EL (cell line): Measurements from ENCODE around the gene CDCA3.

Experiments
- DNase-seq: peaks from one replicate; pipeline ENCODE4 v3.0.0-alpha.2; 2016

CDCA3 gene

DNA sequence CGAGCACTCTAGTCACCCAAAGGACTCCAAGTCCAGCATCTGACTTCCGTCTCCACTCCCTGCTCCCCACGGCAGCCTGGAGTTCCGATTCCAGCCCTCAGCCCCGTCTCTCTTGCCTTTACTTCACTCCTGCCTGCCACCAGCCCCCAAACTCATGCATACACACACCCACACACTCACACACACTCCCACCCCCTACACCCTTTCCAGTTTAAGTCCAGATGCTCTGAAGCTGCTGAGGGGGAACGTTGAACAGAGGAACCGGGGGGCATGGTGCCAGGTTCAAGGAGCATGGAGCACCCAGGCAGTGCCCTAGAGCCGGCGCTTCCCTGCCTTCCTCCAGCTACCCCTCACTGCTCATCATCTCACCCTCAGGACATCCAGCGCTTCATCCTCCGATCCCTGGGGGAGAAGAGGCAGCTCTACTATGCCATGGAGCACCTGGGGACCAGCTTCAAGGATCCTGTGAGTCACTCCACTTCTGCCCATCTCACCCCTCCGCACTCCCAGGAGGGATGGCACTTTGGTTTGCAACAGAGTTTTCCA, 19.6 kb downstream of the CDCA3 start:
- no peak for DNase-seq

DNA sequence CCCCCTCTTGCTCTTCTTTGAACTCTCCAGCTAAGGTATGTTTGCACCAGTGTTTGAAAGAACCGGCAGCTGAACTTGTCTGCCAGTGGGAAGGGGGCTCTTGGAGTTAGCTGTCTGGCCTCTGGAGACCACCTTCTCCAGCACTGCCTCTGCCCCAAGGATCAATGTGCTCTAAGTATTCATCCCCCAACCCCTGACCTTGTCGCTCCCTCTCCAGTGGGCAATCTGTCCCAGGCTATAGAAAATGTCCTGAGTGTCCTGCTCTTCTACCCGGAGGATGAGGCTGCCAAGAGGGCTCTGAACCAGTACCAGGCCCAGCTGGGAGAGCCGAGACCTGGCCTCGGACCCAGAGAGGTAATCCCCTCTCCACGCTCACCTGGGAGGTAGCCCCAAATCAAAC, 20.1 kb downstream of the CDCA3 start:
- no peak for DNase-seq

GRCh38 chr12:6830286-6830890, 20.7 kb downstream of the CDCA3 start:
- DNase-seq, result no peak

DNA sequence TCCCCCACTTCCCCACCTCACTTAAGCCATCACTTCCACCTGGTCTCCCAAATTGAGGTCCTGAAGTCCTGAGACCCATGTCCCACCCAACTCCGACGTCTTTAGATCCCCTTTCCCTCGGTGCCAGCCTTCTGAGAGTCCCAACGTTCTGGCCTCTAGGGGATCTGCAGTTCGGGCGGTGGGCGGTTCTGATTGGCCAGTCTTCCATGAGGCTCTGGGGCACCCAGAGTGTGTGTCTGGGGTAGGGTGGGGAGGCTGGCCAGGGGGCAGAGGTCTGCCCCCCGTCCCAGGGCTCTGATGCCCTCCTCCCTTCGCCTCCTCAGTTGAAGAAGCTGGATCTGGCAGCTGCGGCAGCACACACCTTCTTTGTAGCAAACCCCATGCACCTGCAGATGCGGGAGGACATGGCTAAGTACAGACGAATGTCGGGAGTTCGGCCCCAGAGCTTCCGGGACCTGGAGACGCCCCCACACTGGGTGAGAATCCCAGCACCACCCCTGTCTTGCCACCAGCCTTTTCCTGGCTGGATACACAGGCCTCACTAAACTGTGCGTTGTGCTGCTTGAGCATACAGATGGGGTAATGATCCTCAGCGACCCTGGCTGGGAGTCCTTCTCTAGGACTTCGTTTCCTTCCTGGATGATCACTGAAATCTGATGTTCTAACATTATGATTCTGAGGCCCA, 21.4 kb downstream of the CDCA3 start:
- DNase-seq, result peak; percentile 62

- DNase-seq, result peak; percentile 32
These were observed 22.1 kb downstream of the CDCA3 start for GRCh38 chr12:6828781-6829535.

DNA sequence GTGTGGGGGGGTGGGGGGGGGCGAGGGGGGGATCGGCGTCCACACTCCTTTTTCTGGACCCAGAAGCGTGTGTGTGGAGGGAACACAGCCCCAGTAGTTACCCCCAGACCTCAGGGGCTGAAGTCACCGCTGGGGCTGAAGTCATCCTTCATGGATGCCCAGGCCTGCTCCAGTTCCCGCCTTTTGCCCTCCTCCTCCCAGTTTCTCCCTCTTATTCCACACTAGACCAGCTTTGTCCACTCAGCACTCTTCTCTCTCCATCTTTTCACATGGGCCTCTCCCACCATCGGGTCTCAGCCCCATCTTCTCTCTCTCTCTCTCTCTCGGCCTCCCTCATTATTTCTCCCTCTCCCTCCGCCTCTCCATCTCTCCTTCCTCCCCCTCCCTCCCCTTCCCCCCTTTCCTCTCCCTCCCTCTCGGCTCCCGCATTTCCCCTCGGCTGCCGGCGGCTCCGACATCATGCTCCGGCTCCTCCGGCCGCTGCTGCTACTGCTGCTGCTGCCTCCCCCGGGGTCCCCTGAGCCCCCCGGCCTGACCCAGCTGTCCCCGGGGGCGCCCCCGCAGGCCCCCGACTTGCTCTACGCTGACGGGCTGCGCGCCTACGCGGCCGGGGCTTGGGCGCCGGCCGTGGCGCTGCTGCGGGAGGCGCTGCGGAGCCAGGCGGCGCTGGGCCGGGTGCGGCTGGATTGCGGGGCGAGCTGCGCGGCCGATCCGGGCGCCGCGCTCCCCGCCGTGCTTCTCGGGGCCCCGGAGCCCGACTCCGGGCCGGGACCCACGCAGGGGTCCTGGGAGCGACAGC, 22.9 kb downstream of the CDCA3 start, which contains the start of gene P3H3:
TSS of gene P3H3 (plus strand) at position 426 of the 799 bp plus-strand sequence. CDS start at position 460, 34 bp downstream.
- DNase-seq, result peak; percentile 74

- DNase-seq, result peak; percentile 89
These were observed 23.6 kb downstream of the CDCA3 start for GRCh38 chr12:6827437-6827911.

DNA sequence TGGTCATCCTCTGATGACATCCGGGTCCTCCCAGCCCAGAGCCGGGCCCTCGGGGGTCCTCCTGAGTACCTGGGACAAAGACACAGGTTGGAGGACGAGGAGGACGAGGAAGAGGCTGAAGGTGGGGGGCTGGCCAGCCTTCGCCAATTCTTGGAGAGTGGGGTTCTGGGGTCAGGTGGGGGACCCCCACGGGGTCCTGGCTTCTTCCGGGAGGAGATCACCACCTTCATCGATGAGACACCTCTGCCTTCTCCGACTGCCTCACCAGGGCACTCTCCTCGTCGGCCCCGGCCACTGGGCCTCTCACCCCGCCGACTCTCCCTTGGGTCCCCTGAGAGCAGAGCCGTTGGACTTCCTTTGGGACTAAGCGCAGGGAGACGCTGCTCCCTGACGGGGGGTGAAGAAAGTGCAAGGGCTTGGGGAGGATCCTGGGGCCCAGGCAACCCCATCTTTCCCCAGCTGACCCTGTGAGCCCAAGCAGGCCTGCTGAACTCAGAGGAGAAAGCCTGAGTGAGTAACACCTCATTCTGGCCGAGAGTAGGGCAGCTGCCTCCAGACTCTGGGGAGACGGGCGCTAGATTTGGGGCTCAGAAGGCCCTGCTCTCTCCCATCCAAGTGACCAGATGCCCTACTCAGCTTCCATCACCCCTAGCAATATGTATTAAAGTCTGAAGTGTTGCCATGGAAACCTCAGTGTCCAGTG, 24.2 kb downstream of the CDCA3 start:
- no peak for DNase-seq

DNA sequence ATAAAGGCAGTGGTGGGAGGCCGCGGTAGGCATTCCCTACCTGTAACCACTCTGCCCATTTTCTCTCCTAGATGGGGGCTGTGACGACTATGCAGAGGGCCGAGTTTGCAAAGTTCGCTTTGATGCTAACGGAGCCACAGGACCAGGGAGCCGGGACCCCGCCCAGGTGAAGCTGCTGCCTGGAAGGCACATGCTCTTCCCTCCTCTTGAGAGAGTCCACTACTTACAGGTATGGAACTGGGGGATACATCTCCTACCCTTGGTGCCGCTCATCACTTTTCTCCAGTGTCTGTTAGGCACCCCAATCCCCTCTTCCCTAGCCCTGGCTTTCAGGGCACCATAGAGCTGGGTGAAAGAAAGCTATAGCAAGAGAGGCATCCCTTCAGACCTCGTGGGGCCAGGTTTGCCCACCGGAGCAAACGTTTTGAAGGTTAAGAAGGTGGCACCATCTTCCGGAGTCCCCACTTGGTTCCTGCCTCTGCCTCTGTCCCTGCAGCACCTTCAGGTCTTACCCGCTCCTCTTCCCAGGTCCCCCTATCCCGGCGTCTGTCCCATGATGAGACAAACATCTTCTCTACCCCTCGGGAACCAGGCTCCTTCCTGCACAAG, 24.9 kb downstream of the CDCA3 start:
- DNase-seq, result no peak

- DNase-seq, result peak; percentile 88
These were observed 25.5 kb downstream of the CDCA3 start for GRCh38 chr12:6825398-6826124.

GRCh38 chr12:6824901-6825381, 26.1 kb downstream of the CDCA3 start:
- peak; percentile 67 for DNase-seq

GRCh38 chr12:6824085-6824775, 26.9 kb downstream of the CDCA3 start:
- DNase-seq, result no peak

GRCh38 chr12:6823182-6824084, 27.7 kb downstream of the CDCA3 start:
- peak; percentile 35 for DNase-seq

- no peak for DNase-seq
These were observed 28.5 kb downstream of the CDCA3 start for GRCh38 chr12:6822426-6823135.

DNA sequence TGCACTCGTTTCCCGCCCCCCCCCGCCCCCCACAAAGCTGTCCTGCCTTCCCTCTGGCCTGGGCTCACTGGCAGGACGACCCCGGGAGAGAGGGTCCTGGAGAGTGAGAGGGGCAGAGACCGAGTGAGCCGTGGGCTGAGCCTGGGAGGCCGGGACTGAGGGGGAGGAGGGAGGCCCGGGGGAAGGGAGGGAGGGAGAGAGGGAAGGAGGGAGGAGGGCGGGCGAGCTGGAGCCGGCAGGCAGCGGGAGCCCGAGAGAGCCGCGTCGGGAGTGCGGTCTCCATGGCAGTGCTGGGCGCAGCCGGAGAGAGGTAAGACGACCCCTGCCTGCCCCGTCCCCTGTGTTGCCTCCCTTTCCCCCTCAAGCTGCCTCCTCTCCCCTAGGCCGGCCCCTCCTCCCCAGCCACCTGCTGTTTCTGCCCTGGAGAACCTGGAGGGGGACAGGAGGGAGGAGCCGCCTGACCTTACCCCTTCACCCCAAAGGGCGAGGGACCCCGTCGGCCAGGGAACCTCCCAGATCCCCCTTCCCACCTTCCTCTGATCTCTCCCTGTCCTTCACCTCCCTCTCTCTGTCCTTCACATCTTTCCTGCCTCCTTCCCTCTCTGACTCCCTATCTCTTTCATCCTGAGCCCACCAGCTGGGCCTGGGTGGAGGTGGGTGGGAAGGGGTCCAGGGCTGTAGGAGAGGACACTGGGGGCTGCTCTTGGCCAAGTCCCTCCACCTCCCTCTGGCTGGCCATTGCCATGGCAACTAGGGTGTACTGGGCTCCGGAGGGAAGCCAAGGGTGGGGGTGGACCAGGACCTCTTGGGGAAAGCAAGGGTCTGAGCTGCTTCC, 29.3 kb downstream of the CDCA3 start, which contains the start of gene GPR162:
TSS of gene GPR162 (plus strand) at position 231 of the 835 bp plus-strand sequence. CDS start 2,078 bp downstream, outside the sequence.
- peak; percentile 64 for DNase-seq

GRCh38 chr12:6820166-6820565, 30.9 kb downstream of the CDCA3 start:
- no peak for DNase-seq
